ENCODE data around the gene DOK7. TPM values are rescaled to one million over a fixed set of nuclear protein-coding genes. Genes with fewer than 3 reads are reported as not detected.
"Not testable (repeated sequence)": the region's sequence is repeated elsewhere in the genome, so short reads cannot be mapped to it uniquely, and the experiment has no call there.

Gene DOK7
- total RNA-seq, 1 donor from 2014 or later = 2.4 TPM

- DNase-seq (ENCODE audit: low spot score) = no peak
These were observed 20.0 kb upstream of the DOK7 start for GRCh38 chr4:3442959-3443749.

DNA sequence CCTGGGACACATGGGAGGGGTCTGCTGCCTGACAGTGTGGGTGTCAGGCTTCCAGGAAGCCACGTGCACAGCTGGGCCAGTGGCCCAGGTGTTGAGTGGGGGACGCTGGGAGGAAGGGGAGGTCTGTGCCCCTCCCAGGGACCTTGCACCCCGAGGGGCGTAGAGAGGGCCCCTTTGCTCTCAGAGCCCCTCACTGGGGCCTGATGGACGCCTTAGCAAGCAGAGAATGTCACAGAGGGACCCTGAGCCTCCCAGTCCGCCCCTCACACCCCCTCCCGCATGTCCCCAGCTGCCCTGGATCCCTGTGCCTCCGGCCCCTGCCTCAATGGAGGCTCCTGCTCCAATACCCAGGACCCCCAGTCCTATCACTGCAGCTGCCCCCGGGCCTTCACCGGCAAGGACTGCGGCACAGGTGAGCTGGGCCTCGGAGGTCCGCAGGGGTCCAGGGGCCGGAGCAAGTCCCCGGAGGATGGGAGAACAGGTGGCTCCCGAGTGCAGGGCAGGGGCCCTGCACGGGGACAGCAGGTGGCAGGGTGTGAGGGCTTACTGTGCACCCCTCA, 19.3 kb upstream of the DOK7 start:
- DNase-seq (ENCODE audit: low spot score) = no peak

DNA sequence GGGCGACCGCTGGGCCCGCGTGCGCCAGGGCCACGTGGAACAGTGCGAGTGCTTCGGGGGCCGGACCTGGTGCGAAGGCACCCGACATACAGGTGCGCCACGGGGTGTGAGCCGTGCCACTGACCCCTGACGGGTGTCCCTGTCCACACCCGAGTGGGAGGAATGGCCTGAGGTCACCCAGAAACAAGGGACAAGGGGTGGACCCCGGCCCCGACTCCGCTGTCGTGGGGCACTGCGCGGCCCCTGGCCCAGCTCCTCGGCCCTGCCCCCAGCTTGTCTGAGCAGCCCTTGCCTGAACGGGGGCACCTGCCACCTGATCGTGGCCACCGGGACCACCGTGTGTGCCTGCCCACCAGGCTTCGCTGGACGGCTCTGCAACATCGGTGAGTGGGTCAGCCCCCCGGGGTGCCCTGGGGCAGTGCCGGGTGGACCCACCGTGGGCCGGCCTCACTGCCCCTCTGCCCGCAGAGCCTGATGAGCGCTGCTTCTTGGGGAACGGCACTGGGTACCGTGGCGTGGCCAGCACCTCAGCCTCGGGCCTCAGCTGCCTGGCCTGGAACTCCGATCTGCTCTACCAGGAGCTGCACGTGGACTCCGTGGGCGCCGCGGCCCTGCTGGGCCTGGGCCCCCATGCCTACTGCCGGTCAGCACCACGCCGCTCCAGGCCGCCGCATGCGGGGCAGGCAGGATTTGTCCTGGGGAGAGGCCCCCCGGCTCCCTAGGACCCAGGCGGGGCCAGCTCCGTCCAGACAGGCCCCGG, 18.6 kb upstream of the DOK7 start:
- no peak for DNase-seq (ENCODE audit: low spot score)

DNA sequence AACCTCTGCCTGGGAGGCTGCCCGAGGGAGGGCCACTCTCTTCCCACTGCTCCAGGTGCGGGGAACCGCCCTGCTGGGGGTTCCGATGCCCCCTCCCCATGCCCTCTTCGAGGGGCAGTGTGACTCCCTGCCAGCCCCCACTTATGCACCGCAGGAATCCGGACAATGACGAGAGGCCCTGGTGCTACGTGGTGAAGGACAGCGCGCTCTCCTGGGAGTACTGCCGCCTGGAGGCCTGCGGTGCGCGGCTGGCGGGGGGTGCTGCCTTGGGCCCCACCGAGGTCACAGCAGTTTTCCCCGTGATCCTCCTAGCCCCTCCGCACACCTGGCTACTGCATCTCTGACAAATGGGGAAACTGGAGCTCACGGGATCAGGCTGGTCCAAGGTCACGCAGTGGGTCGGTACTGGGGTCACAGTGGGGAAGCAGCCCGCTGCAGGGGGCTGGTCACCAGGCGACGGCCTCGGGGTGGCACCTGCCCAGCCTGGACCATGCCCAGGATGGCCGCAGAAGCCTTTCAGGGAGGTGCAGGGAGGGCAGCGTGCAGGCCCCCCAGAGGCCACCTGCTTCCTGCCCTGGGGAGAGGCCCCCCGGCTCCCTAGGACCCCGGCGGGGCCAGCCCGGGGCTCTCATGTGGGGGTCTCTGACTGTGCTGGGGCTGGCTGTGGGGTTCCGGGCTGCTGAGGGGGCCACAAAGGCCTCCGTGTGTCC, 17.8 kb upstream of the DOK7 start:
- no peak for DNase-seq (ENCODE audit: low spot score)

DNA sequence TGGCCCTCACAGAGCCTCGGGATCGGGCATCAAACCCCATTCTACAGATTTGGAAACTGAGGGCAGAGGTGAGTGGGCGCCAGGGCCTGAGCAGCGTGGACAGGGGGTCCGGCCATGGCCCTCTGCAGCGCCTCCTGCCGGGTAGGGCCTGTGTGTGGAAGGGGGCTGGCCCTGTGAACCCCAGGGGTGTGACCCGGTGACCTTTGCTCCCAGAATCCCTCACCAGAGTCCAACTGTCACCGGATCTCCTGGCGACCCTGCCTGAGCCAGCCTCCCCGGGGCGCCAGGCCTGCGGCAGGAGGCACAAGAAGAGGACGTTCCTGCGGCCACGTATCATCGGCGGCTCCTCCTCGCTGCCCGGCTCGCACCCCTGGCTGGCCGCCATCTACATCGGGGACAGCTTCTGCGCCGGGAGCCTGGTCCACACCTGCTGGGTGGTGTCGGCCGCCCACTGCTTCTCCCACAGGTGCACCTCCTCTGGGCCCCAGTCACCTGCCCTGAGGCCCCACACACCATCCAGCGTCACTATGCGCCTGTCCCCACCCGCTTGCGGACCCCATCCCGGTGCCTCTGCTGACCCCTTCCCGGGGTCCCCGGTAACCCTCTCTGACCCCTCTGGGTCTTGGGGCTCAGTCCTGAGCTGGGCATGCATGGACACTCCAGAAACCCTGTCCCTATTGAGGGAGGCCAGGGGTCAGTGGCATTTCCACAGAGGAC, 17.1 kb upstream of the DOK7 start:
- DNase-seq (ENCODE audit: low spot score) = no peak

DNA sequence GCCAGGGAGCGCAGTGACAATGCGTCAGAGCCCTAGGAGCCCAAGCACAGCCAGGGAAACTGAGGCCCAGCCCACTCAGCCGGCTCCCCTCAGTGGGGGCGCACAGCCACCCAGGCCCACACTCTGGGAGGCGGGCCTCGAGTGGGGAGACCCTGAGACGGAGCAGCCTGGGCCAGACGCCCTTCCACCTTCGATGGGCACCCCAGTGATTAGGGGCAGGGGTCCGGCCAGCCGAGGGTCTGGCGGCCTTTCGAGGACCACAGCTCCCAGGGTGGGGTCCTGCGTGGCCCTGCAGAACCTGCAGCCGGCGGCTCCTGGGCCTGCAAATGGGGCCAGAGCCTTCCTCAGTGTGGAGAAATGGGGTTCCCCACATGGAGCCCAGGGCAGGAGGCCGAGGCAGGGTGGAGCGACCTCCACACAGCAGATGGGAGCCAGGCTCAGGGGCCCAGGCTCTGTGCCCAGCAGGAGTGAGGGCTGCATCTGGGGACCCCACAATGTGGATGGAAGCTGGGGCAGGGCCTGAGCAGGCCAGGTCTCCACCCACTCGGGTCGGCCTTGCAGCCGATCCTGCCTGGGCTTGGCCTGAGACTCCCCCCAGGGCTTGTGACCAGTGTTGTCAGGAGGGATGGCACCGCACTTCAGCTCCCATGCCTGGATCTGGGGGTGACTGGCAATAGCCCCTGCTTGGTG, 16.3 kb upstream of the DOK7 start:
- no peak for DNase-seq (ENCODE audit: low spot score)

GRCh38 chr4:3447431-3448395, 15.4 kb upstream of the DOK7 start:
- DNase-seq (ENCODE audit: low spot score) = no peak

DNA sequence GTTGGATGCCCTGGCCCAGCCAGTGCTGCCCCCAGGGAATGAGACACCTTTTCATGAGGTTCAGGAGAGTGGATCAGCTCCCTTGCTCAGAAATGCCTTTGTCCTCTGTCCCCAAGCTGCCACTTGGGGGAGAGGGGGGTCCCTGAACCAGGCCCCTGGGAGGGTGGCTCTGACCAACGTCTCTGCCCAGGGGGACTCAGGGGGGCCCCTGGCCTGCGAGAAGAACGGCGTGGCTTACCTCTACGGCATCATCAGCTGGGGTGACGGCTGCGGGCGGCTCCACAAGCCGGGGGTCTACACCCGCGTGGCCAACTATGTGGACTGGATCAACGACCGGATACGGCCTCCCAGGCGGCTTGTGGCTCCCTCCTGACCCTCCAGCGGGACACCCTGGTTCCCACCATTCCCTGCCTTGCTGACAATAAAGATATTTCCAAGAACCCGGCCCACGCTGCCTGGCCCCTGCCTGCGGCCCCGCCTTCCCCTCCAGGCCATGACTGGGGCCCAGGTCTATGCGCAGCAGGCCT, 14.0 kb upstream of the DOK7 start:
- no peak for DNase-seq (ENCODE audit: low spot score)

DNA sequence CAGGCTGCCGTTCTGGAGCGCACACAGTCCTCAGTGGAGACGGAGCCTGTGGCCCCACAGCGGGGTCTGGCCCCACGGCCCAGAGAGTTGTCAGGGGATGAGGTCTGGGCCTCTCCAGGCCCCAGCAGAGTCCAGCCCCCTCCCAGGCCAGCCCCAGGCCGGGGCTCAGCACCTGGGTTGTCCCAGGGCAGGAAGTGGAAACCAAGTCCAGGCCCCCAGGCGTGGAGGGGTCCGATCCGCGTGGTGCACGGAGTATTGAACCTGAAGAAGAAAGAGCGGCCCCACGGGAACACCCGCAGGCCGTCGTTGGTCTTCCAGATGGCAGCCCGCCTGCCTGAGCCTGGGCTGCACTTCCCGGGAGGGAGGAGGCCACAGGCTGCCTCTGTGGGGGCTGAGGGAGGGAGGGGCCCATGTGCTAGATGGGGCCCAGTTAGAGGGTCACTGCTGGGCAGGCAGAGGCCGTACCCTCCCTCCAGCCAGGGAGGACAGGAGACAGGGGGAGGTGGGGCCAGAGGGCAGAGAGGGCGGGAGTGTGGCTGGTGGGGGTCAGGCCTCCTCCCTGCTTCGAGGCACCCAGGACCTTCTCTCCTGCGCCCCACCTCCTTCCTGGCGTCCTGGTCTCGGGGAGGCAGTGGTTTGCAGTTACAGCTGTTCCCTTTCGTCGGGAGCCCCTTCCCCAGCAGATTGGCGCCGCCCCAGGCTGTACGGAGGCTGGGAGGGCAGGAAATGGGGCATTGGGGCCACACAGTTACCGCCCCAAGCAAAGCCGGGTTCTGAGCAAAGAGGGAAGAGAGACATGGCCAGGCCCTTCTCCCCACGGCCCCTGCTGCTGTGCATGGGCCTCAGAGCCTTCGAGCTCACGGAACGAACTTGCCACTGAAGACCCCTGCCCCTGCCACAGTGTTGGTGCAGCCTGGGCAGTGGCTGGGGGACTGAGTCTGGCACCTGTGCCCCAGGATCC, 13.3 kb upstream of the DOK7 start:
- DNase-seq (ENCODE audit: low spot score) = peak; percentile 29

DNA sequence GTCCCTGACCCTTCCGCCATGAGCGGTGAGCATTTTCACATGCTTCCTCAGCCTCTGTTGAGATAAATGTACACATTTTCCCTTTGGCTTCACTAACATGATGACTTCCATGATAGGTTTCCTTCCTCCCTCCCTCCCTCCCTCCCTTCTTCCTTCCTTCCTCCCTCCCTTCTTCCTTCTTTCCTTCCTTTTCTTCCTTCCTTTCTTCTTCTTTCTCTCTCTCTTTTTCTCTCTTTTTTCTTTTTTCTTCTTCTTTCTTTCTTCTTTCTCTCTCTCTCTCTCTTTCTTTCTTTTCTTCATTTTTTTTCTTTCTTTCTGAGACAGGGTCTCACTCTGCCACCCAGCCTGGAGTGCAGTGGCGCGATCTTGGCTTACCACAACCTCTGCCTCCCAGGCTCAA, 12.5 kb upstream of the DOK7 start:
- no peak for DNase-seq (ENCODE audit: low spot score)

GRCh38 chr4:3451956-3452355, 11.2 kb upstream of the DOK7 start:
- no peak for DNase-seq (ENCODE audit: low spot score)

- DNase-seq (ENCODE audit: low spot score) = no peak
These were observed 10.7 kb upstream of the DOK7 start for GRCh38 chr4:3452376-3452775.

GRCh38 chr4:3455596-3455995, 7.5 kb upstream of the DOK7 start:
- DNase-seq (ENCODE audit: low spot score) = not testable (repeated sequence)

- no peak for DNase-seq (ENCODE audit: low spot score)
These were observed 4.7 kb upstream of the DOK7 start for GRCh38 chr4:3458371-3458770.

- DNase-seq (ENCODE audit: low spot score) = not testable (repeated sequence)
These were observed 4.0 kb upstream of the DOK7 start for GRCh38 chr4:3459156-3459555.

DNA sequence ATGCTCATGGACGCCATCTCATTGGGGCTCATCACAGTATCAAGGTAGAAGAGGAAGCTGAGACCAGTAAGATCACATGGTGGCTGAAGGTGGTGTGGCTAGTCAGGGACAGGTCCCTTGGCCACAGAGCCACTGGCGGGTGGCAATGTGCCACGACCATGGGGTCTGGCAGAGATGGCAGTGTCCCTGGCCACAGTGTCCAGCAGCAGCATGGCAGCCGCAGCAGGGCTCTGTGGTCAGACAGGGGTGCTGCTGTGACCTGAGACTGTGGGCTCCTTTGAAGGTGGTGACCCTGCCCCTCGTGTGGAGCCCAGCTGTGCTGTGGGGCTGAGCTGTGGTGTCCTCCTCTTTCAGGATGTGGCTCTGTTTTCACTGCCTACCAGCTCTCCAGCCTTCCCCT, 2.2 kb upstream of the DOK7 start:
- no peak for DNase-seq (ENCODE audit: low spot score)

DNA sequence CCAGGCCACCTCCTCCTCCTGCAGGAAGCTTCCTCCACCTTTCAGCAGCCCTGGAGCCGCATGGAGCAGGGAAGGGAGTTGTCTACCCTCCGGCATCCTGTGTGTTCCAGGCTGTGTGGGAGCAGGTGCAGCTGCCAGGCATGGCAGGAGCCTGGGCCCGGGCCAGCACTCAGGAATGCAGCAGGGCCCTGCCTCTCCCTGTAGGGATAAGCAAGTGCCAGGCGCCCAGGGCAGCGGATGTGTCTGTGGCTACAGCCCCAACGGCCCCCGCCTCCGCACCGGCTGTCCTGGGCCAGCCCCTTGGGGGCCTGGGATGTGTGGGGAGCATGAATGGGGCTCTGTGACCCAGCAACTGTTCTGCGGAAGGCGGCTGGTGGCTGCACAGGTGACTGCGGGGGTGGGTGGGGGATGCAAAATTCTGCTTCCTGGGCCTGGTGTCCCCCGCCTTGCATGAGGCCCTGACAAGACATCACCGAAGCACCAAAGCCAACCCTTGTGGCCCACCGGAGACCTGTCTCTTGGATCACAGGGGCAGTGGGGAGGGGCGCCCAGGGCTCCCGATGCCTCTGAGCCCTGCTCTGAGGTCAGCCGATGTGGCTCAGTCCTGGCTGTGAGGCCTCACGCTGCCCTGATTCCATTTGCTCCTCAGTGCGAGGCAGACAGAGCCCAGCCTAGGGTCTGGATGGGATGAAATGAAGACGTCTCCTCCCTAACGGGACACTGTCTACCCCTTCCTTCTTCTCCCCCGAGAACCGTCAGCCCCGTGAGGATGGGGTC, 1.4 kb upstream of the DOK7 start:
- DNase-seq (ENCODE audit: low spot score) = no peak

Measured in umbilical cord (tissue), 2 donors.